CMK (cell line): Measurements from ENCODE around the gene CACNG1.
"Not testable (repeated sequence)": the region's sequence is repeated elsewhere in the genome, so short reads cannot be mapped to it uniquely, and the experiment has no call there.

Experiments
- DNase-seq: peaks from one replicate; pipeline ENCODE4 v3.0.0-alpha.2; 2010; ENCODE audit warnings: low read depth

The CACNG1 gene

GRCh38 chr17:67025216-67025792 is 19.1 kb upstream of the CACNG1 start:
- no peak for DNase-seq

- DNase-seq = no peak
These were observed 18.0 kb upstream of the CACNG1 start for GRCh38 chr17:67026341-67026740.

GRCh38 chr17:67027031-67027628 is 17.2 kb upstream of the CACNG1 start:
- DNase-seq = no peak

- no peak for DNase-seq
These were observed 13.7 kb upstream of the CACNG1 start for GRCh38 chr17:67030641-67031040.

- DNase-seq = no peak
These were observed 12.0 kb upstream of the CACNG1 start for GRCh38 chr17:67032382-67032781.

- DNase-seq = no peak
These were observed 11.4 kb upstream of the CACNG1 start for GRCh38 chr17:67032985-67033384.

- no peak for DNase-seq
These were observed 10.7 kb upstream of the CACNG1 start for GRCh38 chr17:67033613-67034012.

GRCh38 chr17:67035131-67036083 is 8.9 kb upstream of the CACNG1 start:
- no peak for DNase-seq

- DNase-seq = no peak
These were observed 5.4 kb upstream of the CACNG1 start for GRCh38 chr17:67038861-67039365.

- no peak for DNase-seq
These were observed 3.7 kb upstream of the CACNG1 start for GRCh38 chr17:67040652-67041051.

- DNase-seq = not testable (repeated sequence)
These were observed 3.2 kb upstream of the CACNG1 start for GRCh38 chr17:67041119-67041518.

- no peak for DNase-seq
These were observed 2.8 kb upstream of the CACNG1 start for GRCh38 chr17:67041531-67041930.

GRCh38 chr17:67041941-67042899 is 2.1 kb upstream of the CACNG1 start:
- DNase-seq = no peak

GRCh38 chr17:67043283-67043682 is 1.1 kb upstream of the CACNG1 start:
- no peak for DNase-seq

GRCh38 chr17:67044940-67045339 is 586 bp downstream of the CACNG1 start:
- DNase-seq = no peak

GRCh38 chr17:67046398-67046797 is 2.0 kb downstream of the CACNG1 start:
- DNase-seq = no peak

- no peak for DNase-seq
These were observed 3.0 kb downstream of the CACNG1 start for GRCh38 chr17:67047382-67047781.

GRCh38 chr17:67049025-67049739 is 4.8 kb downstream of the CACNG1 start:
- no peak for DNase-seq

GRCh38 chr17:67050066-67050465 is 5.7 kb downstream of the CACNG1 start:
- DNase-seq = no peak

- DNase-seq = no peak
These were observed 6.3 kb downstream of the CACNG1 start for GRCh38 chr17:67050471-67051154.
